IPS-11a (cell line): ENCODE results near the gene MRPL19.
A peak's percentile ranks its signal among the peaks of the same experiment; 100 is the strongest.
"Not testable (repeated sequence)": the region's sequence is repeated elsewhere in the genome, so short reads cannot be mapped to it uniquely, and the experiment has no call there.

Experiments
- H3K4me3 ChIP-seq: one replicate; pipeline ENCODE4 v1.5.1; 2013; ENCODE audit warnings: low read depth, low read length, control low read depth

Gene MRPL19

GRCh38 chr2:75666911-75667310, 20.3 kb downstream of the MRPL19 start:
- no peak overlapping the region for H3K4me3 ChIP-seq

DNA sequence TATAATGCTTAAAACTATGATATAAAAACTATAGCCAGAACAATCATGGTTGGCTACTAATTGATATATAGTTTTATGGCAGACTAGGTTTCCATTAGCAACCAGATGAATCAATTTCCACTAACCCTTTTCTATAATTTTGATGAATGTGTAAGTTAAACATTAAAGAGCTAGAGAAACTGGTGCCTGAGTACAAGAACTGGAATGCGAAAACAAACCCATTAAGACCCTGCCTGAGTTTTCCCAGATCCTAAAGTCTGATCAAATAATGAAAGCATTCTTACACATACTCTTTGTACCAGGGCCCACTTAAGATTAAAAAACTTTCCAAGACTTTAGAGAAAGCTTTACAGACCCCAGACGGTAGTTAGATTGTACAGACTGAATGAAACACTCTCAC, 21.3 kb downstream of the MRPL19 start:
- no peak overlapping the region for H3K4me3 ChIP-seq

DNA sequence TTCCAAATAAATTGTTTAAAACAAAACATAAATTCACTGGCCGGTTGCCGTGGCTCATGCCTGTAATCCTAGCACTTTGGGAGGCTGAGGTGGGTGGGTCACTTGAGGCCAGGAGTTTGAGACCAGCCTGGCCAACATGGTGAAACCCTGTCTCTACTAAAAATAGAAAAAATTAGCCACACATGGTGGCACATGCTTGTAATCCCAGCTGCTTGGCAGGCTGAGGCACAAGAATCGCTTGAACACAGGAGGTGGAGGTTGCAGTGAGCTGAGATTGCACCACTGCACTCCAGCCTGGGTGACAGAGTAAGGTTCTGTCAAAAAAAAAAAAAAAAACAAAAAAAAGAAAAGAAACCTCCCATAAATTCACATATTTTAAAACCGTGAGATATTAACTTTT, 28.8 kb downstream of the MRPL19 start:
- H3K4me3 ChIP-seq, result not testable (repeated sequence)

DNA sequence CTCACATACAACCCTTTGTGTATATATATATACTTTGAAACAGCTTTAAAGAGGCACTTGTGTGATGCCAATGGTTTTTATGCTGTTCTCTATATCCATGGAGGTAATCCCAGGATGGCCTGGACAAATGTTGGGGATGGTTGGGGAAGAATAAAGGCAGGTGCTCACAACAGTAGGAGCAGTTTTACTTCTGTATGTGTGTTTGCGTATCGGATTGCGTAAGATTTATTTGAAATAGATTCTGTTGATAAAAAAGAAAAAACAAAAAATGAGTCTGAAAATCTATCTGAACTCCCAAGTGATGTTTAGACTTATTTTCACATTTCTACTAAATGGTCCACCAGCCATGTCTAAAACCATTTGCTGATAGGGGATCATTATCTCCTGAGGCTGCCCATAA, 29.3 kb downstream of the MRPL19 start:
- no peak overlapping the region for H3K4me3 ChIP-seq

- no peak overlapping the region for H3K4me3 ChIP-seq
These were observed 29.9 kb downstream of the MRPL19 start for GRCh38 chr2:75676464-75676863.

DNA sequence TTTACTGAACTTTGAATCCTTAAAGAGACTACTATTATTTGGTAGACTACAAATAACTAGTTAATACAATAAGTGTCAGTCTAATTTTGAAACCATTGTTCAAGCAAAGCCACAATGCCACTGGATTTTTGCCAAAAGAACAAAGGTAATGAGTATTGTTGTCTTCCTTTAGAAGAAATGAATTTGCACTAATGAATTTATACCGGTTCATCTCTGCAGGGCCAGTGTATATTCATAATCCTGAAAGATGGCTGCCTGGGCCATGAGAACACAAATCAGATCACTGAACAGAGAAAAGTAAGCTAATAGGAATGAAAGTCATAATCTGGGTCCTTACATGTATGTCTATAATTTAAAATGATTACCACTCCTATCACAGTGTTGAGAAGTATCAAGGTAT, 33.0 kb downstream of the MRPL19 start:
- H3K4me3 ChIP-seq, result no peak overlapping the region

GRCh38 chr2:75680402-75680801, 33.8 kb downstream of the MRPL19 start:
- H3K4me3 ChIP-seq, result no peak overlapping the region

GRCh38 chr2:75683430-75683829, 36.8 kb downstream of the MRPL19 start:
- not testable (repeated sequence) for H3K4me3 ChIP-seq

DNA sequence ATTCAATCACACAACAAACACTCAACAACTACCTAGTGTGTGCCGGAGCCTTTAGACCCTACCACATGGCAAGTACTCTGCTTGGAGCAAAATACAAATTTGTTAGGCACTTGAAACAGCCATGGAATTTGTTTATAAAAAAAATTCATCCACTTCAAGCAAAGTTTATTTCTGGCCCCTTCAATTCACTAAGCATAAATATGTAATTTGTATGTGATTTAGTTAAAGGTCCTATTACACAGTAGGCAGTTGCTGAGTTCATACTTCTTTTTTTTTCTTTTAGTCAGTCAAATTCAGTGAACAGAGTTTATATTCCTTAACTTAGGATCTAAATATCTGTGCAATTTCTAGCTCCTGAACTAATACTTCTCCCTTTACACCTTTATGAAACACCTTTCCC, 41.6 kb downstream of the MRPL19 start:
- H3K4me3 ChIP-seq, result no peak overlapping the region

GRCh38 chr2:75698918-75699317, 52.3 kb downstream of the MRPL19 start:
- H3K4me3 ChIP-seq, result no peak overlapping the region

DNA sequence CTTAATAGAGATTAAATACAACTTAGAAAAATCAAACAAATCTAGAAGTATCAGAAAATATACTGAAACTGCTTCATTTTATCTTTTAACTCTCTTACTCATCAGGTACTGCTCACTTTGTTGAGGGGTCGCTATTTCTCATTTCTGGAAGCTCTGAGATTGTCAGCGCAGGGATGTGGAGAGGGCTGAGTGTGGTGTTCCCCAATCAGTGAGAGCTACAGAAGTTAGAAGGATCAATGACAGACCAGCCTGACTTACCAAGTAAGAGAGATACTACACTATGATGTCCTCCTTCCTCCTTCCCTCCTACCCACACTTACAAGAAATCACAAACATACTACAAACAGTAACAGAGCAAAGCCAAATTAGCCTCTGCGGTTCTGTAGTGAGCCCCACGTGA, 56.0 kb downstream of the MRPL19 start:
- H3K4me3 ChIP-seq, result no peak overlapping the region

DNA sequence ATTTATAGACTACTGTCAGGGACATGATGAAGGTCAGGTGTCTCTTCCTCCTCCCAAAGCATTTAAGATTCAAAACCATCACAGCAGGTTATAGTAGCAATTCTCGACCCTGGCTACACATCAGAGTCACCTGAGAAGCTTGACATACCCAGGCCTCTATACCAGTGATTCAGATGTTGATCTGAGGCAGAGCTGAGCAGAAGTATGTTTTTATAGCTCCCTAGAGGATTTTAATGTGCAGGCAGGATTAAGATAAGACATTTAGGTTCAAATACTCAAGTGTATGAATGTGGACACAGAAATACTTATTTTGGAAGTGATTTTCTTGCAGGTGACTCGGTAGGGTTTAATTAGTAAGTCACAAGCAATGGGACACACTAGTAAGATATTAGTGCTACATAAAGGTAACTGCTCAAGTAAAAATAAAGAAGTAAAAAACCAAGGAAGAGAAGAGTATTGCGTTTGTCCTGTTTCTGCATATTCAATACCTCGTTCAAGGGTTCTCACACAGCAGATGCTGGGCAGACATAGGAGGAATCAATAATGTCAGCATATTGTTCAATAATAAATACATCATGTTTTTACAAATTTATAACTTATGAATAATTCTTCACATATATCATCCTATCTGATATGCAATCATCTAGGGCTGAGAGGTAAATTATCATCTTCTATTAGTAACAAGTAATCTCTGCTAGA, 57.2 kb downstream of the MRPL19 start:
- H3K4me3 ChIP-seq, result no peak overlapping the region

GRCh38 chr2:75705921-75706320, 59.3 kb downstream of the MRPL19 start:
- no peak overlapping the region for H3K4me3 ChIP-seq

DNA sequence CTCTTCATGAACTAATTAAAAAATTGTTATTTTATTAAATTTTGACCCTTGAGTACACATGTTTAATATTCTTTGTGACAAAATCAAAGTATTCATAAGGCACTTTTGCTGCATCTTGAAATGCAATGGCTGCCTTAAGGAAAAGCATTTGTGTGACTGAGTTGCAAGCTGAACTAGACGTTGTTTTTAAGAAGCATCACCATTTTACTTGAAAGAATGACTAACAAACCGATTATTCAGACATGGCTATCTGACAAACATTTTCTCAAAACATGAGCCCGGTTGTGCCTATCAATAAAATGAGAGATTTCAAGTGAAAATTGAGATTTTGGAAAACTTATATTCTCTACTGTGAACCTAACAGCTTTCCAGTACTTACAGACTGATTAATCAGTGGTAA, 61.3 kb downstream of the MRPL19 start:
- no peak overlapping the region for H3K4me3 ChIP-seq

DNA sequence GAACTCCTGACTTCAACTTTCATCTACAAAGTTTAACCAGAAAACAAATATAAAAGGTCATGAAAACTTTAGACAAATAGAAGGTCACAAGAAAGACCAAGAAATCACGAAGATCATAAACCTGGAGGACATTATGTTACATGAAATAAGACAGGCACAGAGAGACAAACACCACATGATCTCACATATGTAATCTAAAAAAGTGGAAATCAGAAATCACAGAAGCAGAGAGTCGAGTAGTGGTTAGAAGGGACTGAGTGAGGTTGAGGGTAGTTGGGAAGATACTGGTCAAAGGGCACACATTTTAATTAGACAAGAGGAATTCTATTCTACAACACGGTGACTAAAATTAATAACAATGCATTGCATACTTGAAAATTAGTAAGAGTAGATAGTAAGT, 62.7 kb downstream of the MRPL19 start:
- H3K4me3 ChIP-seq, result no peak overlapping the region

GRCh38 chr2:75710220-75710576, 63.6 kb downstream of the MRPL19 start:
- H3K4me3 ChIP-seq, result peak overlapping the region; percentile 60

- H3K4me3 ChIP-seq, result peak within 1 kb of the TSS; percentile 60
These were observed 64.1 kb downstream of the MRPL19 start, which contains the start of gene GCFC2 for GRCh38 chr2:75710577-75711253. TSS of gene GCFC2 (minus strand) at chr2:75710915. CDS start at chr2:75710855, 60 bp downstream.

- not testable (repeated sequence) for H3K4me3 ChIP-seq
These were observed 65.0 kb downstream of the MRPL19 start for GRCh38 chr2:75711590-75711989.

GRCh38 chr2:75716406-75716805, 69.8 kb downstream of the MRPL19 start:
- no peak overlapping the region for H3K4me3 ChIP-seq

DNA sequence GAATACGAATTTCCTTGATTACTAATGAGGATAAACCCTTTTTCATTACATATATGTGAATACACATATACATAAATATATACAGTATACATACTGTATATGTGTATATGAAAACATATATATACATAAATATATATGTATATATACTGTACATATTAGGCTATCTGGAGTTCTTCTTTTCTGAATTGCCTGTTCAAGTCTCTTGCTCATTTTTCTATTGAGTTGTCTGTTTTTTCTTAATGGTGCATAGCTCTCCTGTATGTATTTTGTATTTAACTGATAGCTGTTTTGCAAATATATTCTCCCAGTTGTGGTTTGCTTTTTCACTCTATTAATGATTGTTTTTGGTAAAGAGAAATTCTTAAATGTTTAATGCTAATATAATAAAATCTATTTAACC, 73.0 kb downstream of the MRPL19 start:
- no peak overlapping the region for H3K4me3 ChIP-seq

DNA sequence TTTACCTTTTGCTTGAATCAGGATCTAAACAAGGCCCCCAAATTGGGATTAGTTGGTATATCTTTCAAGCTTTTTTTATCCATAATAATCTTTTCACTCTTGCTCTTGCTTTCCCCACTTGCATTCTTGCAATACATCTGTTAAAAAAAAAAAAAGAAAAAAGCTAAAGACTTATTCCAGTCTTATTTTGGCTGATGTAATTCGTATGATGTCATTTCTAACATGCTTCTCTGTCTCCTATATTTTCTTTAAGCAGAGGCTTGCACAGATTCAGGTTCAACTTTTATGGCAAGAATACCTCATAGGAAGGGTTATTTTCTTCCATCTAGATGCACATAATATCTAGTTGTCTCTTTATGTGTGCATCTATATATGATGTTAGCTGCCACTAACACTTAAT, 73.9 kb downstream of the MRPL19 start:
- no peak overlapping the region for H3K4me3 ChIP-seq

GRCh38 chr2:75722687-75723086, 76.1 kb downstream of the MRPL19 start:
- no peak overlapping the region for H3K4me3 ChIP-seq
